HEK293 (cell line): Measurements from ENCODE around the gene GRID2.

Source experiments
- BCL11A ChIP-seq: fragments of 450-650 bp; formaldehyde crosslinking; IDR thresholded peaks from 2 replicates; pipeline ENCODE4 v1.5.1; 2016; ENCODE audit warnings: low read depth, missing biosample characterization, missing genetic modification characterization
- GFI1B ChIP-seq: fragments of 450-650 bp; formaldehyde crosslinking; IDR thresholded peaks from 2 replicates; pipeline ENCODE4 v1.5.1; 2016; ENCODE audit warnings: missing biosample characterization, missing genetic modification characterization
- GLIS2 ChIP-seq: fragments of 450-650 bp; formaldehyde crosslinking; IDR thresholded peaks from 2 replicates; pipeline ENCODE4 v1.5.1; 2016; ENCODE audit warnings: missing biosample characterization, missing genetic modification characterization
- TCF7L2 ChIP-seq: IDR thresholded peaks from 2 replicates; pipeline ENCODE4 v1.6.1; 2011; ENCODE audit warnings: low read depth, mild to moderate bottlenecking, inconsistent platforms, low read length, moderate library complexity, borderline replicate concordance
- TRIM28 ChIP-seq: IDR thresholded peaks from 2 replicates; pipeline ENCODE4 v1.6.1; 2011; ENCODE audit warnings: low read length, control low read depth, borderline replicate concordance
- WT1 ChIP-seq: fragments of 450-650 bp; formaldehyde crosslinking; IDR thresholded peaks from 2 replicates; pipeline ENCODE4 v1.5.1; 2016; ENCODE audit warnings: missing biosample characterization, missing genetic modification characterization
- ZBTB17 ChIP-seq: fragments of 450-650 bp; formaldehyde crosslinking; IDR thresholded peaks from 2 replicates; pipeline ENCODE4 v1.5.1; 2016; ENCODE audit warnings: missing biosample characterization, missing genetic modification characterization
- ZNF239 ChIP-seq: fragments of 450-650 bp; formaldehyde crosslinking; IDR thresholded peaks from 2 replicates; pipeline ENCODE4 v1.5.1; 2016; ENCODE audit warnings: missing biosample characterization, missing genetic modification characterization
- ZNF324 ChIP-seq: fragments of 450-650 bp; formaldehyde crosslinking; IDR thresholded peaks from 2 replicates; pipeline ENCODE4 v1.5.1; 2016; ENCODE audit warnings: missing biosample characterization, missing genetic modification characterization
- ZNF561 ChIP-seq: fragments of 450-650 bp; IDR thresholded peaks from 2 replicates; pipeline ENCODE4 v1.5.1; 2018; ENCODE audit warnings: missing biosample characterization, missing genetic modification characterization, borderline replicate concordance
- ZNF776 ChIP-seq: fragments of 450-650 bp; formaldehyde crosslinking; IDR thresholded peaks from 2 replicates; pipeline ENCODE4 v1.5.0; 2017; ENCODE audit warnings: missing biosample characterization, missing genetic modification characterization, borderline replicate concordance
- ZNF785 ChIP-seq: fragments of 450-650 bp; formaldehyde crosslinking; IDR thresholded peaks from 2 replicates; pipeline ENCODE4 v1.5.1; 2016; ENCODE audit warnings: missing biosample characterization, missing genetic modification characterization
- ZSCAN30 ChIP-seq: fragments of 450-650 bp; IDR thresholded peaks from 2 replicates; pipeline ENCODE4 v1.5.1; 2018; ENCODE audit warnings: missing biosample characterization, mild to moderate bottlenecking, missing genetic modification characterization, moderate library complexity
- TF ChIP-seq, protein P1 (sequence below): fragments of 450-650 bp; formaldehyde crosslinking; IDR thresholded peaks from 2 replicates; pipeline ENCODE4 v1.5.1; 2017; ENCODE audit warnings: missing biosample characterization, missing genetic modification characterization
- TF ChIP-seq, protein P2 (sequence below): fragments of 450-650 bp; formaldehyde crosslinking; IDR thresholded peaks from 2 replicates; pipeline ENCODE4 v1.5.1; 2016; ENCODE audit warnings: missing biosample characterization, missing genetic modification characterization, borderline replicate concordance
- TF ChIP-seq, protein P3 (sequence below): fragments of 450-650 bp; formaldehyde crosslinking; IDR thresholded peaks from 2 replicates; pipeline ENCODE4 v1.5.1; 2017; ENCODE audit warnings: missing biosample characterization, missing genetic modification characterization
- TF ChIP-seq, protein P4 (sequence below): fragments of 450-650 bp; IDR thresholded peaks from 2 replicates; pipeline ENCODE4 v1.5.1; 2018; ENCODE audit warnings: missing biosample characterization, mild to moderate bottlenecking, missing genetic modification characterization
- TF ChIP-seq, protein P5 (sequence below): fragments of 450-650 bp; formaldehyde crosslinking; optimal IDR thresholded peaks from 2 replicates; pipeline ENCODE3; 2016; ENCODE audit warnings: missing biosample characterization, mild to moderate bottlenecking, missing genetic modification characterization
- TF ChIP-seq, protein P6 (sequence below): fragments of 450-650 bp; formaldehyde crosslinking; IDR thresholded peaks from 2 replicates; pipeline ENCODE4 v1.5.1; 2016; ENCODE audit warnings: missing biosample characterization, missing genetic modification characterization
- TF ChIP-seq, protein P7 (sequence below): fragments of 450-650 bp; formaldehyde crosslinking; IDR thresholded peaks from 2 replicates; pipeline ENCODE4 v1.5.1; 2017; ENCODE audit warnings: missing biosample characterization, missing genetic modification characterization

GRID2 gene

DNA sequence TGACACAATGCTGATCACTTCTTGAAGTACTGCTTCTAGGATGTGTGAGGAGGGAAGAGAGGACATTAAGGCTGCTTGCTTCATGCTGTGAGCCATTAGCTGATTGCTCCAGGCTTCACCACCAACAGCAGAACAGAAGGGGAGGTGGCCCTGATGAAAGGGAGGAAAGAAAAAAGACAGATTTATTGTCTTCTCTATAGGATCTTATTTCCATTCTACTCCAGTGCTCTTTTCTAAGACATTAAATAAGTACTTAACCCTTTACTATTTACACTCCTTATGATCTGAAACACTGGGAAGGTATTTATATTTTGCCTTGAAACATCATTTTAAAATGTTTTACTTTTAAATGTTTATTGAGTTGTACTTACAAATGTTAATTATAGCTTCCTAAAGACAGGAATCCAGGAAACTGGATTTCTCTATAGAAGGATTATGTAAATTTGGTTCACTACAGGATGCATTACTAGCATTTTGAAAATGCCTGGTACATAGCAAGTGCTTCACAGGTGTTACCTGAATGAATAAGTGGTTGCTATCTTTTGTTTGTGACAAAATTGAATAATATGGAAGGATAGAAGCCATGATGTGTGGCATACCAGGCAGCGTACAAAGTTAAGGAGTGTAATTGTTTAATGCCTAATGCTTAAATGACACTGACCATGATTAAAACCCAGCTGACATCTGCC, 843.9 kb downstream of the GRID2 start (continued):
- no peak for TF ChIP-seq ZSCAN30 (tag by site-specific recombination)
- TF ChIP-seq ZNF785, result no peak
- peak; percentile 93 for TF ChIP-seq TCF7L2
- TF ChIP-seq, protein P1, sequence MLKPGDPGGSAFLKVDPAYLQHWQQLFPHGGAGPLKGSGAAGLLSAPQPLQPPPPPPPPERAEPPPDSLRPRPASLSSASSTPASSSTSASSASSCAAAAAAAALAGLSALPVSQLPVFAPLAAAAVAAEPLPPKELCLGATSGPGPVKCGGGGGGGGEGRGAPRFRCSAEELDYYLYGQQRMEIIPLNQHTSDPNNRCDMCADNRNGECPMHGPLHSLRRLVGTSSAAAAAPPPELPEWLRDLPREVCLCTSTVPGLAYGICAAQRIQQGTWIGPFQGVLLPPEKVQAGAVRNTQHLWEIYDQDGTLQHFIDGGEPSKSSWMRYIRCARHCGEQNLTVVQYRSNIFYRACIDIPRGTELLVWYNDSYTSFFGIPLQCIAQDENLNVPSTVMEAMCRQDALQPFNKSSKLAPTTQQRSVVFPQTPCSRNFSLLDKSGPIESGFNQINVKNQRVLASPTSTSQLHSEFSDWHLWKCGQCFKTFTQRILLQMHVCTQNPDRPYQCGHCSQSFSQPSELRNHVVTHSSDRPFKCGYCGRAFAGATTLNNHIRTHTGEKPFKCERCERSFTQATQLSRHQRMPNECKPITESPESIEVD (tag by site-specific recombination), result no peak
- TF ChIP-seq GLIS2, result no peak
- TF ChIP-seq GFI1B (tag by site-specific recombination), result no peak
- no peak for TF ChIP-seq BCL11A (tag by site-specific recombination)
- no peak for TF ChIP-seq ZNF324 (tag by site-specific recombination)
- TF ChIP-seq, protein P2, sequence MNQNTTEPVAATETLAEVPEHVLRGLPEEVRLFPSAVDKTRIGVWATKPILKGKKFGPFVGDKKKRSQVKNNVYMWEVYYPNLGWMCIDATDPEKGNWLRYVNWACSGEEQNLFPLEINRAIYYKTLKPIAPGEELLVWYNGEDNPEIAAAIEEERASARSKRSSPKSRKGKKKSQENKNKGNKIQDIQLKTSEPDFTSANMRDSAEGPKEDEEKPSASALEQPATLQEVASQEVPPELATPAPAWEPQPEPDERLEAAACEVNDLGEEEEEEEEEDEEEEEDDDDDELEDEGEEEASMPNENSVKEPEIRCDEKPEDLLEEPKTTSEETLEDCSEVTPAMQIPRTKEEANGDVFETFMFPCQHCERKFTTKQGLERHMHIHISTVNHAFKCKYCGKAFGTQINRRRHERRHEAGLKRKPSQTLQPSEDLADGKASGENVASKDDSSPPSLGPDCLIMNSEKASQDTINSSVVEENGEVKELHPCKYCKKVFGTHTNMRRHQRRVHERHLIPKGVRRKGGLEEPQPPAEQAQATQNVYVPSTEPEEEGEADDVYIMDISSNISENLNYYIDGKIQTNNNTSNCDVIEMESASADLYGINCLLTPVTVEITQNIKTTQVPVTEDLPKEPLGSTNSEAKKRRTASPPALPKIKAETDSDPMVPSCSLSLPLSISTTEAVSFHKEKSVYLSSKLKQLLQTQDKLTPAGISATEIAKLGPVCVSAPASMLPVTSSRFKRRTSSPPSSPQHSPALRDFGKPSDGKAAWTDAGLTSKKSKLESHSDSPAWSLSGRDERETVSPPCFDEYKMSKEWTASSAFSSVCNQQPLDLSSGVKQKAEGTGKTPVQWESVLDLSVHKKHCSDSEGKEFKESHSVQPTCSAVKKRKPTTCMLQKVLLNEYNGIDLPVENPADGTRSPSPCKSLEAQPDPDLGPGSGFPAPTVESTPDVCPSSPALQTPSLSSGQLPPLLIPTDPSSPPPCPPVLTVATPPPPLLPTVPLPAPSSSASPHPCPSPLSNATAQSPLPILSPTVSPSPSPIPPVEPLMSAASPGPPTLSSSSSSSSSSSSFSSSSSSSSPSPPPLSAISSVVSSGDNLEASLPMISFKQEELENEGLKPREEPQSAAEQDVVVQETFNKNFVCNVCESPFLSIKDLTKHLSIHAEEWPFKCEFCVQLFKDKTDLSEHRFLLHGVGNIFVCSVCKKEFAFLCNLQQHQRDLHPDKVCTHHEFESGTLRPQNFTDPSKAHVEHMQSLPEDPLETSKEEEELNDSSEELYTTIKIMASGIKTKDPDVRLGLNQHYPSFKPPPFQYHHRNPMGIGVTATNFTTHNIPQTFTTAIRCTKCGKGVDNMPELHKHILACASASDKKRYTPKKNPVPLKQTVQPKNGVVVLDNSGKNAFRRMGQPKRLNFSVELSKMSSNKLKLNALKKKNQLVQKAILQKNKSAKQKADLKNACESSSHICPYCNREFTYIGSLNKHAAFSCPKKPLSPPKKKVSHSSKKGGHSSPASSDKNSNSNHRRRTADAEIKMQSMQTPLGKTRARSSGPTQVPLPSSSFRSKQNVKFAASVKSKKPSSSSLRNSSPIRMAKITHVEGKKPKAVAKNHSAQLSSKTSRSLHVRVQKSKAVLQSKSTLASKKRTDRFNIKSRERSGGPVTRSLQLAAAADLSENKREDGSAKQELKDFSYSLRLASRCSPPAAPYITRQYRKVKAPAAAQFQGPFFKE, result no peak
- TF ChIP-seq, protein P3, sequence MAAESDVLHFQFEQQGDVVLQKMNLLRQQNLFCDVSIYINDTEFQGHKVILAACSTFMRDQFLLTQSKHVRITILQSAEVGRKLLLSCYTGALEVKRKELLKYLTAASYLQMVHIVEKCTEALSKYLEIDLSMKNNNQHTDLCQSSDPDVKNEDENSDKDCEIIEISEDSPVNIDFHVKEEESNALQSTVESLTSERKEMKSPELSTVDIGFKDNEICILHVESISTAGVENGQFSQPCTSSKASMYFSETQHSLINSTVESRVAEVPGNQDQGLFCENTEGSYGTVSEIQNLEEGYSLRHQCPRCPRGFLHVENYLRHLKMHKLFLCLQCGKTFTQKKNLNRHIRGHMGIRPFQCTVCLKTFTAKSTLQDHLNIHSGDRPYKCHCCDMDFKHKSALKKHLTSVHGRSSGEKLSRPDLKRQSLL (tag by site-specific recombination), result no peak
- TF ChIP-seq, protein P4, sequence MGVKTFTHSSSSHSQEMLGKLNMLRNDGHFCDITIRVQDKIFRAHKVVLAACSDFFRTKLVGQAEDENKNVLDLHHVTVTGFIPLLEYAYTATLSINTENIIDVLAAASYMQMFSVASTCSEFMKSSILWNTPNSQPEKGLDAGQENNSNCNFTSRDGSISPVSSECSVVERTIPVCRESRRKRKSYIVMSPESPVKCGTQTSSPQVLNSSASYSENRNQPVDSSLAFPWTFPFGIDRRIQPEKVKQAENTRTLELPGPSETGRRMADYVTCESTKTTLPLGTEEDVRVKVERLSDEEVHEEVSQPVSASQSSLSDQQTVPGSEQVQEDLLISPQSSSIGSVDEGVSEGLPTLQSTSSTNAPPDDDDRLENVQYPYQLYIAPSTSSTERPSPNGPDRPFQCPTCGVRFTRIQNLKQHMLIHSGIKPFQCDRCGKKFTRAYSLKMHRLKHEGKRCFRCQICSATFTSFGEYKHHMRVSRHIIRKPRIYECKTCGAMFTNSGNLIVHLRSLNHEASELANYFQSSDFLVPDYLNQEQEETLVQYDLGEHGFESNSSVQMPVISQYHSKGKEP (tag by site-specific recombination), result no peak
- TF ChIP-seq, protein P5, sequence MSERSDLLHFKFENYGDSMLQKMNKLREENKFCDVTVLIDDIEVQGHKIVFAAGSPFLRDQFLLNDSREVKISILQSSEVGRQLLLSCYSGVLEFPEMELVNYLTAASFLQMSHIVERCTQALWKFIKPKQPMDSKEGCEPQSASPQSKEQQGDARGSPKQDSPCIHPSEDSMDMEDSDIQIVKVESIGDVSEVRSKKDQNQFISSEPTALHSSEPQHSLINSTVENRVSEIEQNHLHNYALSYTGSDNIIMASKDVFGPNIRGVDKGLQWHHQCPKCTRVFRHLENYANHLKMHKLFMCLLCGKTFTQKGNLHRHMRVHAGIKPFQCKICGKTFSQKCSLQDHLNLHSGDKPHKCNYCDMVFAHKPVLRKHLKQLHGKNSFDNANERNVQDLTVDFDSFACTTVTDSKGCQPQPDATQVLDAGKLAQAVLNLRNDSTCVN (tag by site-specific recombination), result no peak
- TF ChIP-seq ZNF776, result no peak
- TF ChIP-seq, protein P6, sequence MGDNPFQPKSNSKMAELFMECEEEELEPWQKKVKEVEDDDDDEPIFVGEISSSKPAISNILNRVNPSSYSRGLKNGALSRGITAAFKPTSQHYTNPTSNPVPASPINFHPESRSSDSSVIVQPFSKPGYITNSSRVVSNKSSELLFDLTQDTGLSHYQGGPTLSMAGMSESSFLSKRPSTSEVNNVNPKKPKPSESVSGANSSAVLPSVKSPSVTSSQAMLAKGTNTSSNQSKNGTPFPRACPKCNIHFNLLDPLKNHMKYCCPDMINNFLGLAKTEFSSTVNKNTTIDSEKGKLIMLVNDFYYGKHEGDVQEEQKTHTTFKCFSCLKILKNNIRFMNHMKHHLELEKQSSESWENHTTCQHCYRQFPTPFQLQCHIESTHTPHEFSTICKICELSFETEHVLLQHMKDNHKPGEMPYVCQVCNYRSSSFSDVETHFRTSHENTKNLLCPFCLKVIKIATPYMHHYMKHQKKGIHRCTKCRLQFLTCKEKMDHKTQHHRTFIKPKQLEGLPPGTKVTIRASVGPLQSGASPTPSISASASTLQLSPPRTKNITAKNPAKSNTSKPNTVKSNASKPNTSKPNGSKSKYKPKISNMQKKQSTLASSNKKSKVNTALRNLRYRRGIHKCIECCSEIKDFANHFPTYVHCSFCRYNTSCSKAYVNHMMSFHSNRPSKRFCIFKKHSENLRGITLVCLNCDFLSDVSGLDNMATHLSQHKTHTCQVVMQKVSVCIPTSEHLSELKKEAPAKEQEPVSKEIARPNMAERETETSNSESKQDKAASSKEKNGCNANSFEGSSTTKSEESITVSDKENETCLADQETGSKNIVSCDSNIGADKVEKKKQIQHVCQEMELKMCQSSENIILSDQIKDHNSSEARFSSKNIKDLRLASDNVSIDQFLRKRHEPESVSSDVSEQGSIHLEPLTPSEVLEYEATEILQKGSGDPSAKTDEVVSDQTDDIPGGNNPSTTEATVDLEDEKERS, result no peak
- TF ChIP-seq TRIM28, result peak; percentile 80; the same call in 1 of the 2 replicates
- peak; percentile 100 for TF ChIP-seq WT1 (tag by site-specific recombination)
- TF ChIP-seq, protein P7, sequence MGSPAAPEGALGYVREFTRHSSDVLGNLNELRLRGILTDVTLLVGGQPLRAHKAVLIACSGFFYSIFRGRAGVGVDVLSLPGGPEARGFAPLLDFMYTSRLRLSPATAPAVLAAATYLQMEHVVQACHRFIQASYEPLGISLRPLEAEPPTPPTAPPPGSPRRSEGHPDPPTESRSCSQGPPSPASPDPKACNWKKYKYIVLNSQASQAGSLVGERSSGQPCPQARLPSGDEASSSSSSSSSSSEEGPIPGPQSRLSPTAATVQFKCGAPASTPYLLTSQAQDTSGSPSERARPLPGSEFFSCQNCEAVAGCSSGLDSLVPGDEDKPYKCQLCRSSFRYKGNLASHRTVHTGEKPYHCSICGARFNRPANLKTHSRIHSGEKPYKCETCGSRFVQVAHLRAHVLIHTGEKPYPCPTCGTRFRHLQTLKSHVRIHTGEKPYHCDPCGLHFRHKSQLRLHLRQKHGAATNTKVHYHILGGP (tag by site-specific recombination), result no peak
- TF ChIP-seq ZBTB17 (tag by site-specific recombination), result 0 out of 2 replicates have a peak, but pooled peaks have one; percentile 21
- no peak for TF ChIP-seq ZNF561 (tag by site-specific recombination)
- TF ChIP-seq ZNF239 (tag by site-specific recombination), result no peak
